SK-N-SH (cell line): ENCODE data around the gene DDAH1. TPM values are rescaled to one million over a fixed set of nuclear protein-coding genes. Genes with fewer than 3 reads are reported as not detected.

ENCODE experiments used
- CTCF ChIA-PET: fragments of 300-600, 350-600 bp; formaldehyde crosslinking; extraction: SDS; loops from one replicate; lab custom pipeline; 2021; lab: Yijun Ruan, JAX
- POLR2A ChIA-PET: fragments of 350-600 bp; sonication (Branson Sonifier 250); formaldehyde crosslinking; extraction: SDS; loops from one replicate; lab custom pipeline; 2020; ENCODE audit warnings: antibody characterized with exemption, inconsistent platforms; lab: Yijun Ruan, JAX
- DNase-seq: peaks from one replicate; pipeline ENCODE4 v3.0.0; 2012
- H2AFZ ChIP-seq: fragments of 200-600 bp; sonication (generic); 2 replicates; pipeline ENCODE4 v1.8.1; 2016; ENCODE audit warnings: antibody characterized with exemption, mild to moderate bottlenecking, low read depth
- H3F3A ChIP-seq: fragments of 200-600 bp; sonication (generic); replicated peaks from 2 replicates; pipeline ENCODE3; 2016; ENCODE audit warnings: antibody characterized with exemption, mild to moderate bottlenecking; ENCODE audit not compliant: insufficient read depth
- H3K27ac ChIP-seq, 2 experiments: fragments of 200-500 bp in 1 of 2; fragments of 200-600 bp in 1 of 2; sonication (Bioruptor generic) in 1 of 2; sonication (generic), shearing (Covaris generic) in 1 of 2; 2 replicates each; pipeline versions ENCODE4 v1.5.1 to v1.6.1; 2014 to 2016; ENCODE audit warnings: low read depth in 2 of 2, inconsistent platforms in 1 of 2, low read length in 1 of 2, mild to moderate bottlenecking in 1 of 2, mixed read lengths in 1 of 2
- H3K27me3 ChIP-seq: fragments of 200-600 bp; sonication (generic), shearing (Covaris generic); 2 replicates; pipeline ENCODE4 v1.6.1; 2016; ENCODE audit warnings: mixed run types; ENCODE audit not compliant: insufficient read depth
- H3K36me3 ChIP-seq, 2 experiments: fragments of 200-500 bp in 1 of 2; fragments of 200-600 bp in 1 of 2; sonication (Bioruptor generic) in 1 of 2; sonication (generic) in 1 of 2; replicated peaks in 1 of 2; 2 replicates each; pipeline versions ENCODE3 to v1.5.1; 2014 to 2016; ENCODE audit warnings: low read length in 1 of 2, mild to moderate bottlenecking in 1 of 2; ENCODE audit not compliant: insufficient read depth in 2 of 2, control insufficient read depth in 1 of 2
- H3K4me1 ChIP-seq, 2 experiments: fragments of 200-500 bp in 1 of 2; fragments of 200-600 bp in 1 of 2; sonication (Bioruptor generic) in 1 of 2; sonication (generic), shearing (Covaris generic) in 1 of 2; 2 replicates each; pipeline versions ENCODE4 v1.5.1 to v1.6.1; 2014 to 2016; ENCODE audit warnings: low read depth in 1 of 2, low read length in 1 of 2, mixed run types in 1 of 2; ENCODE audit not compliant: insufficient read depth in 2 of 2, control insufficient read depth in 1 of 2
- H3K4me2 ChIP-seq: fragments of 200-600 bp; sonication (generic), shearing (Covaris generic); 2 replicates; pipeline ENCODE4 v1.6.1; 2017; ENCODE audit warnings: mixed run types
- H3K4me3 ChIP-seq, 2 experiments: fragments of 200-500 bp in 1 of 2; fragments of 200-600 bp in 1 of 2; sonication (Bioruptor generic) in 1 of 2; sonication (generic), shearing (Covaris generic) in 1 of 2; 2 replicates each; pipeline versions ENCODE4 v1.5.1 to v1.8.1; 2014 to 2016; ENCODE audit warnings: low read depth in 2 of 2, inconsistent platforms in 1 of 2, low read length in 1 of 2, mild to moderate bottlenecking in 1 of 2, mixed read lengths in 1 of 2, moderate library complexity in 1 of 2
- H3K79me2 ChIP-seq: fragments of 200-600 bp; sonication (generic); 2 replicates; pipeline ENCODE4 v1.8.1; 2017; ENCODE audit warnings: mild to moderate bottlenecking; ENCODE audit not compliant: insufficient read depth
- H3K9ac ChIP-seq: fragments of 200-600 bp; sonication (generic); 2 replicates; pipeline ENCODE4 v1.6.1; 2017; ENCODE audit warnings: mixed run types
- H3K9me2 ChIP-seq: fragments of 200-600 bp; sonication (generic); 2 replicates; pipeline ENCODE4 v1.6.1; 2017; ENCODE audit warnings: mixed run types
- H3K9me3 ChIP-seq: fragments of 200-600 bp; sonication (generic); 2 replicates; pipeline ENCODE4 v1.6.1; 2017; ENCODE audit warnings: mixed run types, mild to moderate bottlenecking, moderate library complexity
- H4K20me1 ChIP-seq: fragments of 200-600 bp; sonication (generic); 2 replicates; pipeline ENCODE4 v1.6.1; 2017; ENCODE audit warnings: mild to moderate bottlenecking, mixed run types; ENCODE audit not compliant: insufficient read depth
- CHD2 ChIP-seq: fragments of 150-350 bp; IDR thresholded peaks from 2 replicates; pipeline ENCODE4 v1.6.1; 2018; ENCODE audit warnings: low read length; ENCODE audit not compliant: partially characterized antibody
- CTCF ChIP-seq: fragments of 200-600 bp; sonication (generic); IDR thresholded peaks from 2 replicates; pipeline ENCODE4 v1.6.1; 2017; ENCODE audit warnings: antibody characterized with exemption, mild to moderate bottlenecking, moderate library complexity
- EP300 ChIP-seq, 2 experiments: IDR thresholded peaks; 2 replicates each; pipeline versions ENCODE4 v1.4.0 to v1.6.1; 2012; ENCODE audit warnings: borderline replicate concordance in 1 of 2, low read depth in 1 of 2, low read length in 1 of 2
- FOSL2 ChIP-seq: IDR thresholded peaks from 2 replicates; pipeline ENCODE4 v1.4.0; 2012; ENCODE audit warnings: low read depth, mild to moderate bottlenecking, moderate library complexity, borderline replicate concordance
- FOXM1 ChIP-seq: IDR thresholded peaks from 2 replicates; pipeline ENCODE4 v1.4.0; 2012; ENCODE audit warnings: low read depth, mild to moderate bottlenecking
- IRF3 ChIP-seq: fragments of 150-350 bp; IDR thresholded peaks from 2 replicates; pipeline ENCODE4 v1.6.1; 2016; ENCODE audit warnings: mild to moderate bottlenecking, low read depth, low read length
- JUND ChIP-seq: IDR thresholded peaks from 2 replicates; pipeline ENCODE4 v1.4.0; 2012
- NFIC ChIP-seq: IDR thresholded peaks from 2 replicates; pipeline ENCODE4 v1.4.0; 2012; ENCODE audit warnings: borderline replicate concordance
- POLR2AphosphoS5 ChIP-seq: IDR thresholded peaks from 2 replicates; pipeline ENCODE4 v1.6.1; 2012; ENCODE audit warnings: low read depth, low read length
- SIN3A ChIP-seq: IDR thresholded peaks from 2 replicates; pipeline ENCODE4 v1.6.1; 2012; ENCODE audit warnings: low read depth, mild to moderate bottlenecking, low read length, moderate library complexity, borderline replicate concordance
- TCF12 ChIP-seq: IDR thresholded peaks from 2 replicates; pipeline ENCODE4 v1.4.0; 2012
- TEAD4 ChIP-seq: IDR thresholded peaks from 2 replicates; pipeline ENCODE4 v1.4.0; 2012; ENCODE audit warnings: mild to moderate bottlenecking, borderline replicate concordance; ENCODE audit not compliant: insufficient read depth
- USF1 ChIP-seq: IDR thresholded peaks from 2 replicates; pipeline ENCODE4 v1.4.0; 2012; ENCODE audit warnings: low read depth, borderline replicate concordance
- WGBS: methylation state at CpG from one replicate; pipeline ENCODE4 v1.1.6; 2017; ENCODE audit warnings: low lambda C conversion rate; 5-methylcytosine and 5-hydroxymethylcytosine counted together
- polyA plus RNA-seq, 3 experiments: library from polyadenylated mRNA; depleted of rRNA; stranded (reverse); fragments of >200 nt; gene quantifications; 2 replicates each; pipeline ENCODE4 v1.2.3, GENCODE V29; 2012
- TF ChIP-seq, protein P1 (sequence below): IDR thresholded peaks from 2 replicates; pipeline ENCODE4; 2012
- TF ChIP-seq, protein P2 (sequence below): IDR thresholded peaks from 2 replicates; pipeline ENCODE4 v1.4.0; 2012; ENCODE audit warnings: low read depth

DDAH1 gene
- polyA plus RNA-seq, 1 of the 3 experiments (the other 2 are of a cell fraction) = 64.3 TPM

DNA sequence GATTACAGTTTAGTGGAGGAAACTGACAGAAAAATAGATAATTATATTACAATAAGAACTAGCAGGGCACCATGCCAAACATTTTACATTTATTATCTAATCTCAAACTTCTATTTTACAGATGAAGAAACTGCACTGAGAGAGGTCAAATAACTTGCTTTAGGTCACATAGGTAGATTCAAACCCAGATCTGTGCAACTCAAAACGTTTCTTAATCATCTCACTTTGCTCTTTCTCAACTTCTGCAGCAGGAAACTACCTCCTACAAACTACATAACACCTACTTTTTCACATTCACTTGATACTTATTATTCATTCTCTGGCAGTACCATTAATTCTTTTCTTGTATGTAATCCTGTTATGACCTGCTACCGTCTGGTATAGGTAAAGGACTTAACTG lies 138.6 kb downstream of the DDAH1 start:
- CTCF ChIA-PET = interaction anchor here (0.6 to 1.5 kb wide), 2 partner anchors 18 to 132 kb away, joined by 3 to 4 read pairs; no protein-coding TSS in a partner anchor
- DNase-seq = no peak
- Histone ChIP-seq H3K79me2 (peaks cover 71% of the 10 kb centered on the region), H3K9ac (peak overlapping the region; percentile 59; the same call in 1 of the 2 replicates), H3K4me1 (peaks cover 16 to 65% of the 10 kb centered on the region in 2 experiments), H3K27me3 (no peaks in the 10 kb centered on the region), H3K9me2 (no peaks in the 10 kb centered on the region), H3K4me3 (no peak overlapping the region), H3K4me2 (no peak overlapping the region), H3K36me3 (peaks cover 2 to 9% of the 10 kb centered on the region in 2 experiments), H2AFZ (no peak overlapping the region), H3K9me3 (no peaks in the 10 kb centered on the region), H3K27ac (peak overlapping the region; percentile 71 to 100), H3F3A (peaks cover 80% of the 10 kb centered on the region), H4K20me1 (no peaks in the 10 kb centered on the region)
- TF ChIP-seq CTCF (no peak), CHD2 (no peak)
- POLR2A ChIA-PET = no interaction called here
- WGBS = 43% methylated on average over 2 of the region's 2 CpGs

- TF ChIP-seq NFIC (no peak; the same call in none of the 2 replicates), IRF3 (no peak), USF1 (no peak), JUND (peak; percentile 46), TEAD4 (peak; percentile 55; the same call in 1 of the 2 replicates), SIN3A (peak; percentile 77; the same call in 1 of the 2 replicates), CTCF (no peak), FOXM1 (no peak), POLR2AphosphoS5 (peak; percentile 40; the same call in 1 of the 2 replicates), EP300 (IDR thresholded peaks at IDR 0.05; ENCODE audit: borderline replicate concordance in 1 of 2, low read depth in 1 of 2, low read length in 1 of 2) (peak; percentile 43 to 80), FOSL2 (peak; percentile 52; the same call in 1 of the 2 replicates), TCF12 (peak; percentile 82)
- TF ChIP-seq, protein P1, sequence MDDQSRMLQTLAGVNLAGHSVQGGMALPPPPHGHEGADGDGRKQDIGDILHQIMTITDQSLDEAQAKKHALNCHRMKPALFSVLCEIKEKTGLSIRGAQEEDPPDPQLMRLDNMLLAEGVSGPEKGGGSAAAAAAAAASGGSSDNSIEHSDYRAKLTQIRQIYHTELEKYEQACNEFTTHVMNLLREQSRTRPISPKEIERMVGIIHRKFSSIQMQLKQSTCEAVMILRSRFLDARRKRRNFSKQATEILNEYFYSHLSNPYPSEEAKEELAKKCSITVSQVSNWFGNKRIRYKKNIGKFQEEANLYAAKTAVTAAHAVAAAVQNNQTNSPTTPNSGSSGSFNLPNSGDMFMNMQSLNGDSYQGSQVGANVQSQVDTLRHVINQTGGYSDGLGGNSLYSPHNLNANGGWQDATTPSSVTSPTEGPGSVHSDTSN = peak; percentile 91
- TF ChIP-seq, protein P2, sequence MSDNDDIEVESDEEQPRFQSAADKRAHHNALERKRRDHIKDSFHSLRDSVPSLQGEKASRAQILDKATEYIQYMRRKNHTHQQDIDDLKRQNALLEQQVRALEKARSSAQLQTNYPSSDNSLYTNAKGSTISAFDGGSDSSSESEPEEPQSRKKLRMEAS = 0 out of 2 replicates have a peak, but pooled peaks have one; percentile 33
- TF ChIP-seq, all 33 proteins: peak for 9
- no peaks in the 10 kb centered on the region for H3K27me3 ChIP-seq
- H3K4me2 ChIP-seq = no peak overlapping the region
- H3K9me3 ChIP-seq = no peaks in the 10 kb centered on the region
- no peaks in the 10 kb centered on the region for H4K20me1 ChIP-seq
- no peaks in the 10 kb centered on the region for H3K9me2 ChIP-seq
- ChIA-PET POLR2A (no interaction called here), CTCF (interaction anchor here (0.6 to 1.5 kb wide), 3 partner anchors 17 to 132 kb away, joined by 3 to 4 read pairs (median 3); no protein-coding TSS in a partner anchor)
- peak overlapping the region; percentile 71 to 100 for H3K27ac ChIP-seq
- no peak for DNase-seq
- H3K9ac ChIP-seq = peak overlapping the region; percentile 59; the same call in 1 of the 2 replicates
- H3K36me3 ChIP-seq = peaks cover 2 to 9% of the 10 kb centered on the region in 2 experiments
- peaks cover 15 to 66% of the 10 kb centered on the region in 2 experiments for H3K4me1 ChIP-seq
- no peak overlapping the region for H3K4me3 ChIP-seq
- peaks cover 79% of the 10 kb centered on the region for H3F3A ChIP-seq
- H3K79me2 ChIP-seq = peaks cover 72% of the 10 kb centered on the region
- no peak overlapping the region for H2AFZ ChIP-seq
Observed at GRCh38 chr1:85325920-85326319, 139.0 kb downstream of the DDAH1 start.
